Eye (tissue), 1 donor: ENCODE measurements around the gene PROM2.

Experiments
- DNase-seq: peaks from one replicate; pipeline ENCODE4 v3.0.0-alpha.2; 2015

The PROM2 gene

GRCh38 chr2:95289253-95289652, 15.0 kb downstream of the PROM2 start:
- DNase-seq, result no peak

- no peak for DNase-seq
These were observed 17.0 kb downstream of the PROM2 start for GRCh38 chr2:95291222-95291621.

GRCh38 chr2:95292623-95293260, 18.5 kb downstream of the PROM2 start:
- no peak for DNase-seq

GRCh38 chr2:95294579-95295250, 20.5 kb downstream of the PROM2 start:
- no peak for DNase-seq

GRCh38 chr2:95295376-95295775, 21.1 kb downstream of the PROM2 start:
- no peak for DNase-seq

- no peak for DNase-seq
These were observed 21.8 kb downstream of the PROM2 start for GRCh38 chr2:95296011-95296410.

GRCh38 chr2:95296880-95297487, 22.7 kb downstream of the PROM2 start, which contains the start of gene KCNIP3:
KCNIP3 (plus strand) TSS chr2:95297347; CDS start chr2:95297439, 92 bp downstream.
- peak; percentile 77 for DNase-seq

GRCh38 chr2:95297639-95298395, 23.6 kb downstream of the PROM2 start:
- DNase-seq, result no peak

- no peak for DNase-seq
These were observed 24.4 kb downstream of the PROM2 start for GRCh38 chr2:95298486-95299111.

GRCh38 chr2:95299961-95300360, 25.7 kb downstream of the PROM2 start:
- no peak for DNase-seq

GRCh38 chr2:95300450-95300849, 26.2 kb downstream of the PROM2 start:
- no peak for DNase-seq

GRCh38 chr2:95301186-95301585, 26.9 kb downstream of the PROM2 start:
- no peak for DNase-seq

GRCh38 chr2:95301876-95302641, 27.8 kb downstream of the PROM2 start:
- DNase-seq, result no peak

GRCh38 chr2:95303191-95303919, 29.1 kb downstream of the PROM2 start:
- DNase-seq, result no peak

- DNase-seq, result no peak
These were observed 31.3 kb downstream of the PROM2 start for GRCh38 chr2:95305380-95306061.

- no peak for DNase-seq
These were observed 32.2 kb downstream of the PROM2 start for GRCh38 chr2:95306336-95306895.

GRCh38 chr2:95307036-95307435, 32.8 kb downstream of the PROM2 start:
- no peak for DNase-seq

GRCh38 chr2:95307878-95308277, 33.6 kb downstream of the PROM2 start:
- no peak for DNase-seq

GRCh38 chr2:95308426-95308990, 34.3 kb downstream of the PROM2 start:
- no peak for DNase-seq

- DNase-seq, result no peak
These were observed 35.4 kb downstream of the PROM2 start for GRCh38 chr2:95309599-95309998.
